ENCODE data around the gene PPP3CA. TPM values are rescaled to one million over a fixed set of nuclear protein-coding genes. Genes with fewer than 3 reads are reported as not detected.

The PPP3CA gene
- total RNA-seq, 3 donors from 2014 or later = 32.4 to 59.6 (median 47.8) TPM

- TF ChIP-seq POLR2AphosphoS5 (IDR thresholded peaks at IDR 0.05) (no peak), POLR2A (IDR thresholded peaks at IDR 0.05) (no peak), CTCF (IDR thresholded peaks at IDR 0.05) (no peak)
- DNase-seq (ENCODE audit: low spot score in 2 of 2) = no peak
- Histone ChIP-seq H3K9me3 (no peaks in the 10 kb centered on the region), H3K4me3 (no peak overlapping the region), H3K36me3 (no peaks in the 10 kb centered on the region), H3K4me1 (peaks cover 0 to 10% of the 10 kb centered on the region in 2 donors), H3K27ac (no peak overlapping the region), H3K27me3 (no peaks in the 10 kb centered on the region)
- intact Hi-C loops (cut with DNase I; ENCODE audit: low total_unique reads) = no loop called here
Observed at GRCh38 chr4:101299021-101299420, 48.3 kb downstream of the PPP3CA start.

GRCh38 chr4:101295691-101296090 lies 51.6 kb downstream of the PPP3CA start:
- TF ChIP-seq POLR2A (IDR thresholded peaks at IDR 0.05) (no peak), POLR2AphosphoS5 (IDR thresholded peaks at IDR 0.05) (no peak), CTCF (IDR thresholded peaks at IDR 0.05) (no peak)
- no peak for DNase-seq (ENCODE audit: low spot score in 2 of 2)
- no peaks in the 10 kb centered on the region for H3K36me3 ChIP-seq
- H3K4me1 ChIP-seq = peaks cover 0 to 10% of the 10 kb centered on the region in 2 donors
- H3K4me3 ChIP-seq = no peak overlapping the region
- no peaks in the 10 kb centered on the region for H3K9me3 ChIP-seq
- H3K27ac ChIP-seq = no peak overlapping the region
- intact Hi-C loops (cut with DNase I; ENCODE audit: low total_unique reads) = no loop called here
- H3K27me3 ChIP-seq = no peaks in the 10 kb centered on the region

DNA sequence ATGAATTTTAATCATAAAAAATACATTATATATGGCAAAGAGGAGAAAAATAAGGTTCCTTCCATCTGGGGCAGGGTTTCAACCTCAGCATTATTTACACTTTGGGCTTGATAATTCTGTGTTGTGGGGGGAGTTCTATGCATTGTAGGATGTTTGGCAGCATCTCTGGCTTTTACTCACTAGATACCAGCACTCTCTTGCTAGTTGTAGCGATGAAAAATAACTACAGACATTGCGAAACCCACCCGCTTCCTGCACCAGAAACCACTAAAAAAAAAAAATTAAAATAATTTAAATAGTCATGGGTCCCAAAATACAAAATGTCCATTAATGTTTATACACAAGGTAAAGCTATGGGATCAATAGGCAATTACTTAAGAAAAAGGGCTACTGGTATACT lies 52.7 kb downstream of the PPP3CA start:
- intact Hi-C loops (cut with DNase I; ENCODE audit: low total_unique reads) = no loop called here
- no peak for DNase-seq (ENCODE audit: low spot score in 2 of 2)
- TF ChIP-seq POLR2AphosphoS5 (IDR thresholded peaks at IDR 0.05) = no peak
- no peak for TF ChIP-seq POLR2A (IDR thresholded peaks at IDR 0.05)
- TF ChIP-seq CTCF (IDR thresholded peaks at IDR 0.05) = no peak
- H3K36me3 ChIP-seq = no peaks in the 10 kb centered on the region
- H3K4me3 ChIP-seq = no peak overlapping the region
- peaks cover 0 to 2% of the 10 kb centered on the region in 2 donors for H3K4me1 ChIP-seq
- no peak overlapping the region for H3K27ac ChIP-seq
- H3K27me3 ChIP-seq = no peaks in the 10 kb centered on the region
- H3K9me3 ChIP-seq = no peaks in the 10 kb centered on the region

- Histone ChIP-seq H3K4me1 (no peaks in the 10 kb centered on the region), H3K4me3 (no peak overlapping the region), H3K9me3 (no peaks in the 10 kb centered on the region), H3K36me3 (no peaks in the 10 kb centered on the region), H3K27ac (no peak overlapping the region), H3K27me3 (no peaks in the 10 kb centered on the region)
- no peak for DNase-seq (ENCODE audit: low spot score in 2 of 2)
- intact Hi-C loops (cut with DNase I; ENCODE audit: low total_unique reads) = no loop called here
- no peak for TF ChIP-seq POLR2A (IDR thresholded peaks at IDR 0.05)
- no peak for TF ChIP-seq CTCF (IDR thresholded peaks at IDR 0.05)
- TF ChIP-seq POLR2AphosphoS5 (IDR thresholded peaks at IDR 0.05) = no peak
Observed at GRCh38 chr4:101292901-101293300, 54.4 kb downstream of the PPP3CA start.

DNA sequence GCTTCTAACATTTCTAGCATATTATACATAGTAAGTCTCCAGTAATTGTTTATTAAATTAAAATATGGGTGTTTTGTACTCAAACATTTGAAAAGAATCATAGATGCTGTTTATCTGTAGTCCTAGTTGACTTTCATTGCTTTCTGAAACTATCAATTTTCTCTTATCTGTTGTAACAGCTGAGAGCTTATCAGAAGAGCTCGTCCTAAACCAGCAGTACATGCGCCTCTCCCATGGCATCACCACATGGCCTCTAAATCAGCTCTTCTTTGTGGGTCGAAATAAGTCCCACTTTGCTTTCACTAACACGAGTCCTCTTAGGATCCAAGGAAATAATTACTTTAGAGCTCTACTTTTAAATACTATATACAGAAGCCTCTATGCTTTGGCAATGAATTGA lies 55.1 kb downstream of the PPP3CA start:
- TF ChIP-seq POLR2A (IDR thresholded peaks at IDR 0.05) (no peak), CTCF (IDR thresholded peaks at IDR 0.05) (no peak), POLR2AphosphoS5 (IDR thresholded peaks at IDR 0.05) (no peak)
- no peak for DNase-seq (ENCODE audit: low spot score in 2 of 2)
- Histone ChIP-seq H3K4me3 (no peak overlapping the region), H3K9me3 (no peaks in the 10 kb centered on the region), H3K4me1 (no peaks in the 10 kb centered on the region), H3K36me3 (no peaks in the 10 kb centered on the region), H3K27me3 (no peaks in the 10 kb centered on the region), H3K27ac (no peak overlapping the region)
- intact Hi-C loops (cut with DNase I; ENCODE audit: low total_unique reads) = no loop called here

Measured in breast epithelium (tissue), 4 donors.